ENCODE results near the gene KRT82.

KRT82 gene

DNA sequence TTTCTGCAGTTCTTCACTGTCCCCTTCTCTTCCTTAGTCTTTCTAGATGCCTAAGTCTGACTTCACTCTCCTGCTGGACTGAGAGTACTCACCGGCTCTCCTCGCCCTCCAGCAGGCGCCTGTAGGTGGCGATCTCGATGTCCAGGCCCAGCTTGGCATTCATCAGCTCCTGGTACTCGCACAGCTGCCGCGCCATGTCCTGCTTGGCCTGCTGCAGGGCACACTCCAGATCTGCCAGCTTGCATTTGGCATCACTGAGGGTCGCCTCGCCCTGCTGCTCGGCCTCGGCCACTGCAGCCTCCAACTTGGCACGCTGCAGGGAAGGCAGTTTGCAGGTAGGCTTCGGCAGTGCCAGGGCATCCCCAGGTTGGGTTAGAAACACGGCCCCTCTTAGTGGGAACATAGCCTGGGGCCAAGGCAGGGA lies 25.9 kb downstream of the KRT82 start:
- no peak for DNase-seq

DNA sequence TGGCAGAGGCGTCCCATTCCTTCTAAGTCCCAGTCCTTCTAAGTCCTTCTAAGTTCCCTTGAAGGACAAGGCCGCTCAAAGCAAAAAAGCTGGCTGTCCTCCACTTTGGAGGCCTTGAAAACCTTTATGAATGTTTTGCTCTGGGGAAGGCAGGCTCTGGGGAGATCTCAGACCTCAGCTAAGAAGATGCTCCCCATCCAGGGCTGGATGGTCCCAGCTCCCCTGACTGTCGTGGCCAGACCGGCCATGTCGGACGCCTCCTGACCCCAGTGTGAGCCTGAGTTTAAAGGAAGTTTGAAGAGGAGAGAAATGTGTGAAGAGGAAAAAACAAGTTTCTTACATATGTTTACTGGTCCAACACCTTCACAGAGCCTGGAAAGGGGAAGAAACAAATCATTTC lies 26.6 kb downstream of the KRT82 start:
- DNase-seq: no peak

DNA sequence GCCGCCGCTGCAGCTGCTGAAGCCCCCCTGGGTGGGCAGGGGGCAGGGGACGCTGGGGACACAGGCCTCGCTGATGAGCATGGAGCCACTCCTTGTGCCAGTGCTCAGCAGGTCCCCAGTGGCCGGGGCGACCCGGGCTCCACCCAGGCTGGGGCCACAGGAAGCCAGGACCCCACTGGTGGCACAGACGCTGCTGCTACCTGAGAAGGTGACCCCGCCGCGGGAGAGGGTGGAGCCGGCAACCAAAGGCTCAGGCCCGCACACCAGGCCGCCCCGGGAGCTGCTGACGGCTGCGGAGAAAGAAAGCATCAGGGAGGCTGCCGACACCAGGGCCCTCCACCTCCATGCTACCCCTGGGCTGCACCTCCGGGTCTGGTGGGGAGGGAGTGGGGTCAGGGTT lies 28.0 kb downstream of the KRT82 start:
- DNase-seq: no peak

DNA sequence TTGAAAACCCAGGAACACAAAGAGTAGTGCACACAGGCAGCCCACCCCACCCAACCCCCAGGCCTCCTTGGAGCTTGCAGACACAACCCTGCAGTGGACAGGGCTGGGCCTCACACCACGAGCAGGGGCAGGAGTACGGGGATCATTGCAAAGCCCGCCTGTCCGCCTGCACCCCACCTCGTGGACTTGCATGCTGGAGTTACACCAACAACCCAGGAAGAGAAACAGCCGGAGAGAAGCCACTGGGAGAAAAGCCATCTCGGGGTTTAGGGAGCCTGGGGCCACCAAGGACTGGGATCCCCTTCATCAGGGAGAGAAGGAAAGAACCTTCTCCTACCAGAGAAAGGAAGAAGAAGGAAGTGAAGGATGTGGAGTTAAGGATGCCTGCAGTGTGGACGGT lies 28.9 kb downstream of the KRT82 start:
- DNase-seq: no peak

DNA sequence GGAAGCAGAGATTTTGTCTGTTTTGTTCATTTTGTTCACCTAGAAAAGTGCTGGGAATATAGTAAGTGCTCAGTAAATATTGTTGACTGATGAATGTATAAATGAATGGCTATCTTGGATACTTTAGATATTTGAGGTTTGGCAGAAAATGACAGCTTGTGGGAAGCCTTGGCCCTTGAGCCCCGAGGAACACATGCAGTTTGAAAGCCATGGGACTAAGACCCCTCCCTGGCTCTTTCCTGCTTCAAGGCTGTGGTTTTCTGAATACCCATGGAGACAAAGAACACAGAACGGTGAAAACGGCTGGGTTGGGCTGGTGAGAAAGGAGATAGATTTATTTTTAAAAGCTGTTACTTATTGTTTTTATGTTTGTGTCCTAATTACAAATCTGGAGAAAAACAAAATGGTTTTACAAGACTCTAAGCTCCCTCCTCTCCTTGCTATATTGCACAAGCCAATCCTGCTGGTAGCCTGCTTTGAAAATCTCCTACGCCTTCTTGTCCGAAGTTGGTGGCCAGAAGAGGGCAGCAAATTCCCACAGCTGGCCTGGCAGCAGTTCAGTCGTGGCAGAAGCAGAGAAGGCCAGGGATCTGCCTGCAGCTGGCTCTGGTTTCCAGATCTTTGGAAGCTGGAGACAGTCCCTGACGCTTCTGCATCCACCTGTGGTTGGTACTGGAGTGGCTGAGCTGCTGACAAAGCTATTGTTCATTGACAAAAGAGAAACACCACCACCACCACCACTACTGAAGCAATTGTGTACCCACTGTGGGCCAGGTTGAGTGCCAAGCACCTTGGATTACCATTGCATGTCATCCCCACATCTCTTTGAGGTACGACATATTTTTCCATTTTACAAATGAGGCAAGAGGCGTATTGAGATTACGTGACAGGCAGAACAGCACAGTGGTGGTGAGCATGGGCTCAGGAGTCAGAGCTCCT lies 33.6 kb downstream of the KRT82 start:
- peak; percentile 58 for DNase-seq

DNA sequence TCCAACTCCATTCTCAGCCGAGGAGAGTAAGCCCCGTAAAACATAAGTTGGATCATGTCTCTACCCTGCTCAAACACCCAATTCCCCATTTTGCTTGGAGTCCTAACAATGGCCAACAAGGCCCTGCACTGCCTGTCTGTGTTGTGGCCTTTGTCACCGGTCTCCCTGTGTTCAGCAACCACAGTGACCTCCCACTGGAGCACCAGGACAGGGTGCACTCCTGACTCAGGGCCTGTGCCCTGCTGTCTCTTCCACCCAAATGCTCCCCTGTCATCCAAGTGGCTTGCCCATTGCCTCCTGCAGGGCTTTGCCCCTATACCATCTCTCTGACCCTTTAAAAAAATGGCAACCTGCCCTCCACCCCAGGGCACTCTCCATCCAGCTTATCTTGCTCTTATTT lies 34.4 kb downstream of the KRT82 start:
- no peak for DNase-seq

DNA sequence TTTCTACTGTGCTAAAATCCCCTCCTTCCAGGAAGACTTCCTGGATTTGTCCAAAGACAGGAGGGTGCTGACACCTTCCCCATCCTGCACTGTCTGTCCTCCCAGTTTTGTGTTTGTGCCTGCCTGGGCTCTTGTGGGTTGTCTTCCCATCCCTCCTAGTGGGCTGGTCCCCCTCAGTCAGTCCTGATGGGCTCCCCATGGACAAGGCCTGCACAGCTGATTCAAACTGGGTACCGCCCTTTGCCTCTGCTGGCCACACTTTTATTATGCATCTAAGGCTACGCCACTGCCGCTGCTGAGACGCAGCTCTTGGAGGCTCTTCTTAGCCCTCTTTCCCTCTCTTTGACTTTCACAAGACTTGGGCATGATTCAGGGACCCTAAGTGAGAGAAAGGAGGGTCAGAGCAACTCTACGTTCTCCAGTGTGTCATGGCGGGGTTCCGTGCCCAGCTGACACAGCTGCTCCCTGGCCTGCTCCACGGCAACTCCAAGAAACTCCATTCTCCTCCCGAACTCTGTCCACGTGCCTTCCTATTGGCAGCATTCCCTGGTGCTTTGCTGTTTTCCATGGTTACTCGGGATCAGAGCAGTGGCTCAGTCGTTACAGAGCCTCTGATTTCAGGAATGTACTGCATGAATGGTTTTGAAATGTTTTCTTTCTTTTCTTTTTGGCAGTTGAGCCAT lies 35.1 kb downstream of the KRT82 start:
- DNase-seq: no peak

DNA sequence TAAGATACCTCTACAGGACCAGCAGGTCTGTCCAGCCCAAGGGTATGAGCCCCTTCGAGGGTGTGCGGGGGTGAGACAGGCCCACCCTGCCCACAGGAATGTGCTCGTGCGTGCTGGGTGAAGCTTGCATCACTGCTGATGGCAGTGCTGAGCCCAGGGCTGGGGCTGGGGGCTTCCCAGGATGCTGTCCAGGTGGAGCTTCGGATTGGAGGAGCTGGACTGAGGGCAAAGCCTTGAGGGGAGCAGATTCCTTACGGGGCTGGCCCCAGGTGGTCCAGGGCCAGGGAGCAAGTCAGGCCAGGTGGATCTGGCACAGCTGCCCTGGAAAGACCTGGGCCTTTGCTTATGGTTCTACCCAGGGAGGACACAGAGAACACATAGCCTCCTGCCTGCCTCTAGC lies 36.3 kb downstream of the KRT82 start:
- no peak for DNase-seq

DNA sequence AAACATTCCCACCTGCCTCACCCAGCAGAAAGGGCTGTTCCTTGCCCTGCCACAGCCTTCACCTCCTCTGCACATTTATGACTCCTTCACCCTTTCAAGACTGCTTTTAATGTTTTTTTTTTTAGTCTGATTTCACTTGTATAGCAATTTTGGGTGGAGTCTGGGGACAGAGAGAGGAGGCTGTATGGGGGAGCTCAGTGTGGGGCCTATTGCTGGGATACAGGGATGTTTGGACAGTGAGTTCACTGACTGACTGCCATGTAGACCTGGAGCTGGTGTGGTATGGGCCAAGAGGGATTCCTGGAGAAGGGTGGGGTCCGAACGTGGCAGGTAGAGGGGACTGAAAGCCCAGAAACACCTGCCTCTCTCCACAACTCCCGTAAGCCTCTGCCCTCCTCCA lies 36.9 kb downstream of the KRT82 start:
- DNase-seq: no peak

DNA sequence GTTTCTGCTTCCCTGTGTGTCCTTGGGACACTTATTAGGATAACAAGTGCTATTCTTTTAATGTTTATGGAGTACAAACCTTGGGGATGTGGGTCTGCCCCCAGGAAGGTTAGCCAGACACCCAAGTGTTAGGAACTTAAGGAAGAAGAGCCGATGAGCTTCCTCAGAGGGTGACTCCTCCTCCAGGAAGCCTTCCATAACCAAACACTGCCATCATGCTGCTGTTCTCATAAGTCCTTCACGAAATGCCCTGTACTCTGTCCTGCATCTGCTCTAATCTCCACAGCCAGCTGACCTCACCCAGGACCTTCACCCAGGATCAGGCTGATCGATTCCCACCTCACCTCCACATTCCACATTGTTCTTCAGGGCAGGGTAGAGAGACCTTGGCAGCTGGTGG lies 37.6 kb downstream of the KRT82 start:
- no peak for DNase-seq

DNA sequence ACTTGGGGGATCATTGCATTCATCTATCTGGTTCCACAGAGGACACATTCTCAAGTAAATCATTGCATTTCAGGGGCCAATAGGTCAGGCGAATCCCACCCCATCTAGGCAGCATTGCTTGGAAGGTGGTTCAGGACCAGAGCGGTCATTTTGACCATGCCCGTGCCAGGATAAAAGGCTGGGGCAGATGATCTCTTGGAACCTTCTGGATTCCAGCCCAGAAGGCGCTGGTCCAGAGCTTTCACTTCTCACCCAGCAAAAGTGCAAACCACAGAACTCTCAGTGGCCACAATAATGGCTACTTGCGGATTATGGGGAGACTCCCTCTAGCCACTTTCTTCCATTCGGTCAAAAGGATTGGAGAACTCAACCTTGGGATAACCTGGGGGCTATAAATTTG lies 38.3 kb downstream of the KRT82 start:
- DNase-seq: no peak

DNA sequence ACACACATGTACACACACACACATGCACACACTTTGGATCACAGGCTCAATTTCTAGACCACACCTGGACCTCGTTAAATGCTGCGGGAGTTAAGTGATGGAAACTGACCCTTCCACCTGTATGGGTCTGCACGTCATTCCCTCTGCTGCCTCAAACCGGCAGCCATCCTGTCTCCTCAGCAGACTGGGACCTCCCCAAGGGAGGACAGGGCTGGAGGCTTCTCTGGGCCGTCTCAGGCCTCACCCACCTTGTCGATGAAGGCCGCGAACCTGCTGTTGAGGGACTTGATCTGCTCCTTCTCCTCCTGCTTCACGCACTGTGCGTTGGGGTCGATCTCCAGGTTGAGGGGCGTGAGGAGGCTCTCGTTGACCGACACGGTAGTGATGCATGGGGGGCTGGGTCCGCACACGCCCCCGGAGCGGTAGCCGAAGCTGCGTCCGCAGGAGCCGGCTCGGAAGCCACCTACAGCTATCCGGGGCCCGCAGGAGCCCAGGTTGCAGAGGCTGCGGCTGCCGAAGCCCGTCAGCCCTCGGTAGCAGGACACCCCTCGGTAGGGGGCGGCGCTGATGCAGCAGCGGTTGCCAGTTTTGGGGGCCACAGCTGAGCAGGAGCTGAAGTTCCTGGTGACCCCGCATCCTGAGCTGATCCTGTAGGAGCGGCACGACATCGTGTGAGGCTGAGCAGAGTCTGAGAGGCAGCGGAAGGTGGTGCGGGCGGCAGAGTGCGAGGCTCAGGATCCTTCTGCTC lies 39.2 kb downstream of the KRT82 start, which contains the start of gene KRT85:
Gene KRT85 (minus strand): TSS at position 744 of the 748 bp plus-strand sequence. CDS start 76 bp downstream, at position 668.
- DNase-seq: no peak

DNA sequence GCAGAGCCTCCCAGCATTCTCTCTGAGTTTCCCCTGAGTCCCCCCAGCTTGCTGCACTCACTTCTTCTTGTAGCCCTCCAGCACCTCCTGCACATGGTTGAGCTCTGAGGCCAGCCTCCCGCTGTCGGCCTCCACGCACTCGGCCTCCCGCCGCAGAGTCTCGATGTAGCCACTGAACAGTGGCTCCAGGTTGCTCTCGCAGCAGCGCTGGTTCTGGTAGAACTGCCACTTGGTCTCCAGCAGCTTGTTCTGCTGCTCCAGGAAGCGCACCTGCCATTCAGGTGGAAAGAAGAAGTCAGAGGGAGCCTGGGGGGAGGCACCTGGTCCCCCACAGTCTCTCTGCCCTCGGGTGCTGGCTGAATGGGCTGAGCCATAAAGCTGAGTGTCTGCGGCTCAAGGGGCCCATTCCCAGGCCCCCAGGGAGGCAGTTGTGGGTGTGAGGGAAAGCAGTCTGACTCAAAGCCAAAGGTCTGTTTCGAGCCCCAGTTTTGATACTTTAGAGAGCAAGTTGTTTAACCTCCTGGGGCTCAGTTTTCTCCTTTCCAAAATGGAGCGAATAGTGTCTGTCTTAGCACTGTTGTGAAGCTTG lies 41.1 kb downstream of the KRT82 start:
- no peak for DNase-seq

DNA sequence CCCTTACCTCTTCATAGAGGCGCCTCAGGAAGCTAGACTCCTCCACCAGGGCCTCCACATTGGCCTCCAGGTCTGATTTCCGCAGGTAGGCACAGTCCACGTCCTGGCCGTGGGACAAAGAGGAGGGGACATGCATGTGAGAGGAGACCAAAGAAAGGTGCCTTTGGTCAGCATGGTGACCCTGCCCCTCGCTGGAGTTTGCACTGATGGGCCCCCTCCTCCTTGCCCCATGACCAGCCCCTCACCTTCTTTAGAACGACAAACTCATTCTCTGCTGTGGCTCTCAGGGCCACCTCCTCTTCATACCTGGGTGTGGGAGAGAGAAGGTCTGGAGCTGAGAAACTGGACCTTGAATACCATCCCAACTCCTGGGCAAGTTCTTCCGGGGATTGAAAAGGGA lies 42.1 kb downstream of the KRT82 start:
- DNase-seq: no peak

DNA sequence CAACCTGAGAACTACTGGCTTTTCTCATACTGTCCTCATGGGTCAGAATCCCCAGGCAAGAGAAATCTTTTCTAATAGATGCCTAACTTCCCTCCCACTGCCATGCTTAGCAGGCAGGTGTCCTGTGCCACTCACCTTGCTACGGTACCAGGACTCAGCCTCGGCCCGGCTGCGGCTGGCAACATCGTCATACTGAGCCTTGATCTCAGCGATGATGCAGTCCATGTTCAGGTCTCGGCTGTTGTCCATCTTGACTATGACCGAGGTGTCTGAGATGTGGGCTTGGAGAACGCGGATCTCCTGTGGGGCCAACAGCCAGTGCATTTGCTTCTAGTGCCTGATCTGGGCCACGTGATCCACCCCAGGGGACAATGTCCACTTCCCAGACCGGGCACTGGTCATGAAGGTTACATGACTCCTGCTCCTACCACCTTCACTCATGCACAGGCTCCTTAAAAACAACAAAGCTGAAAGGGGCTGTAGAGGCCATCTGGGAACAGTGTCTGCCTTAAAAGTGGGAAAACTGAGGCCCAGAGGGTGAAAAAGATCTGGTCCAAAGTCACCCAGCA lies 42.9 kb downstream of the KRT82 start:
- DNase-seq: no peak

DNA sequence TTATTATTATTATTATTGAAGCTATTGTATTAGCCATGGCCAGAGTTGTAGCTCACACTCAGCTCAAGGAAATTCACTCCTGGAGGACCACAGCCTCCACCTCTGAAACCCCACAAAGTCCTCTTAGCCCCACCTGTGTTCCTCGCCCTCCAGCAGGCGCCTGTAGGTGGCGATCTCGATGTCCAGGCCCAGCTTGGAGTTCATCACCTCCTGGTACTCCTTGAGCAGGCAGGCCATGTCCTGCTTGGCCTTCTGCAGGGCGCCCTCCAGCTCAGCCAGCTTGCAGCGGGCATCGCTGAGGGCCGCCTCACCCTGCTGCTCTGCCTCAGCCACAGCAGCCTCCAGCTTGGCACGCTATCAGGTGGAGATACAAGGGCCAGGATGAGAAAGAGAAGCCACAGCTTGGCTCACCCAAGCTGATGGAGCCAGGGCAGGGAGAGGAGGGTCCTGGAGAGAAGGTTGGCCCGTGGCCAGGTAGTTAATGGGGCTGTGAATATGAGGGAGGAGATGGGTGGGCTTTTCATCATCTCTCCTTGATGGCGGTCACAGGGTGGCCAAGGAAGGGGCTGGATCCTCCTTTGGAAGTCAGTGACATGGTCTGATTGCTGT lies 43.9 kb downstream of the KRT82 start:
- DNase-seq: no peak

DNA sequence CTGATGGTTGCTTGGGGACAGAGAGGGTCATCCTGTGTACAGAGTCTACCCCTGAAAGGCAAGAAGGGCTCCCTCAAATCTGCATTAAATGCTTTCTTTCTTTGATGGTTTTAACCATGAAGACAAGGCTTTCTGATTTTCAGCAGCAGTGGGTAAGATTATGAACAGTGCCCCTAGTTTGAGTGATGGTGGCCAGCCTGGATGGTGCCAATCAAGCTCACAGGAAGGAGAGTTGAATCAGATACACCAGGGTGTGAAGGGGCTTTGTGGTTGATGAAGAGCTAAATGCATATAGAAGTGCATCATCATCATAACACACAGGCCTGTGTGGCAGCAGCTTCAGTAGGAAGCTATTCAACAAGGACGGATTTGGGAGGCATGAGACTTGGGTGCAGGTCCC lies 44.6 kb downstream of the KRT82 start:
- no peak for DNase-seq

DNA sequence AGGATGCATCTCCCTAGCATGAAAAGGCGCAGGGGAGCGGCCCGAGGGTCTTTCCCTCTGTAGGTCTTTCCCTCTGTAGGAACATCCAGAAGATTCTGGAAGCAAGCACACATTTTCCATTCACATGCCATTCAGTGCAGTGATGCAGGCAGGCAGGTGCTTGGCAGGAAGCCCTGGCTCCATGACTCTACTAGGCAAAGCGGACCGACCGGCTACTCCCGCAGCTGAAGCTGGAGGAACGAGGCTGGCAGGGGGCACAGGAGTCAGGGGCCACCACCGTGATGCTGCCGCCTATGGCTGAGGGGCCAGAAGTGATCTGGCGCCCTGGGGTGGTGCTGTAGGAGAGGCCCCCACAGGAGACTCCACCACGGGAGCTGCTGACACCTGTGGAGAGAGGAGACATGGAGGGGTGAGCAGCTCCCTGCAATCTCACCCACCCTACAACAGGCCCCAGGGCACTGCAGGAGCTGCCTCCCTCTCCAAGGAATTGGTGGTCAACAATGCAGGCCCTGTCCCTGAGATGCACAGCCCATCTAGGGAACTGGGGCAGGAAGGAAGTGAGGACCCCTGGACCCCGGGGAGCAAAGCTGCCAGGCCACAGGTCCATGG lies 45.4 kb downstream of the KRT82 start:
- no peak for DNase-seq

DNA sequence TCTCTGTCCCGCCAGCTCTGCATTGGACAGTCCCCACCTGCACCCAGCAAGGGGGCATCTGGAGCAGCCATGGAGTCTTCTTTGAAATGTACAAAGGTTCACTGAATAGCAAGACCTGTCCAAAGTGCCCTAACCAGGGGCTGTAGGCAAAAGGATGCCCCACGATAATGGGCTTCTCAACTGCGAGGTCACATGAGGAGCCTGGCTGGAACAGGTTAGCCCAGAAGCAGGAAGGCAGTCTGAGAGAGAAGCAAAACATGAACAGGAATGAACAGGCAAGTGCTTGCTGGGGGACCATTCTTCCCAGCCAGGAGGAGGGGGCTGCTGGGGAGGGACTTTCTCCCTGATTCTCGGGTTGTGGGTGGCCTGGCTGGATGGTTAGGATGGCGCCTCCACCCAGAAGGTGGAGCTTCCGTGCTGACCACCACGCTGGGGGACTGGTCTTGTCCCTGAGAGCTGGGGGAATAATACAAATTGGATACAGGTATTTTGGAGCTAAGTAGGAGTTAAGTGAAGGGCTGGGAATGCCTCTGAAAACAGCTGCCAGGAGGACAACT lies 46.0 kb downstream of the KRT82 start:
- DNase-seq: no peak

DNA sequence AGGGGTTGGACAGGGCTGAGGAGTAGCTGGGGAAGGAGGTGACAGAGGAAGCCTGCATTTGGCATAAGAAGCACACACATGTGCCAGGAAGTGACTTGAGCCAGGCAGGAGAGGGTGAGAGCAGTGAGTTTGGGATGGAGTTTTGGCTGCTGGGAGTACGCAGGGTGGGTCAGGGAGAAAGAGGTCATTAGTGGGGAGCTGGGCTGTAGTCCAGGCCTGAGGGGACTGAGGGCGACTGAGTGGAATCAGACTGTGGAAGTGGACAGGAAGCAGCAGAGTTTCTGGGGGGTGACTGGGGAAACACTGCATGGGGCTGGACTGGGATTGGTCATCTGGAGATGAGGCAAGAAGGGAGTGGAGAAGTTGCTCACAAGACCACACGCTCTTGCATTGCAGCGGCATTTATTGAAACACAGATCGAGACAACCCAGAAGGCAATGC lies 46.5 kb downstream of the KRT82 start:
- DNase-seq: no peak

DNA sequence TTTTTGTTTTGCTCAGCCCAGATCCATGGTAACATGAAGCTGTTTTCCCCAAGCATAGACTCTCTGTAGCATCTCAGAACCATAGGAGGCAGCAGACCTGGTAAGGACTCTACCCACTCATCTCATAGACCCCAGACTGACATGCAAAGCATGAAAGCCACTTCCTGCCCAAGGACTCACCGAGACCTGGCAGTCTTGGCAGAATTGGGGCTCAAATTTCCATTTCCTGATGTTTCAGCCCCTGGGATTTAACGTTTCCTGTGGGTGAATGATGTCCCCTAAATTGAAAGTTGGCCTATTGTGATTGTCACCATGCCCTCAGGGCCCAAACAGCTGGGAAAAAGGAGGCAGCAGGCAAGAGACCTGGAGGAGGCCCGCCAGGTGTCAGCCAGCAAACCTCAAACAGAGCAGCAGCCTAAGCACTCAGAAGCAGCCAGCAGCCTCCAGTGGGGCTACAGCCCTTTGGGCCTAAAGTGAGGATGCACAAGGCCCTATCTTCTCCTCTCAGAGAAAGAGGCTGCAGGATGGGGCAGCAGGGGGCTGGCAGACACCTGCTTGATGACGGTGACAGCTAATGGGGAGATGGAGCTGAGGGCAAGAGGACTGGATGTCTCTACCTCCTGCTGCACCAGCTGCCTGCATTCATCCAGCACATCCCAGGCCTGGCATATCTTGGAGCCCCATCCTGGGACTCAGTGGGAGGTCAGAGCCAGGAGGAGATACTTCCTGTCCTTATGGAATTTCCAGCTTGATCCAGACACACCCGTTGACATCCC lies 47.4 kb downstream of the KRT82 start:
- no peak for DNase-seq

Measured in stimulated activated CD4-positive, alpha-beta T cell treated with anti-CD3 and anti-CD28 coated beads, Interleukin-4, amount 100 ng/mL, for 24 hours (primary cell).